NCI-H526 treated with DMSO at 0.1 percent for 48 hours (cell line): Measurements from ENCODE around the gene ETV3L.

Source experiments
- DNase-seq: peaks from one replicate; lab custom pipeline; 2025; lab: John Stamatoyannopoulos, UW

Gene ETV3L

DNA sequence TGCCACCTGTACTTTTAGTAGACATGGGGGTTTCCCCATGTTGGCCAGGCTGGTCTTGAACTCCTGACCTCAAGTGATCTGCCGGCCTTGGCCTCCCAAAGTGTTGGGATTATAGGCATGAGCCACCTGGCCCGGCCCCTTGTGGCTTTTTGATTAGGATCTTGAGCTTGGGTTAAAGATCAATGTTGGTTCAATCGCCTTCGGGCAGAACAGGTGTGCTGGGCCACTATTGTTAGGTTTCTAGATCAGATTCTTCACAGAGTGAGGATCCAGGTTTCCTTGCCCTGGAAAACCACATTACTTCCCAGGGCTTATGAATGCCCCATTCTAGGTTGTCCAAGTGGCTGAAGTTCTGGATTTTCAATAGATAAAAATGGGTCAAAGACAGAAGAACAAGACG lies 32.5 kb upstream of the ETV3L start:
- no peak for DNase-seq

DNA sequence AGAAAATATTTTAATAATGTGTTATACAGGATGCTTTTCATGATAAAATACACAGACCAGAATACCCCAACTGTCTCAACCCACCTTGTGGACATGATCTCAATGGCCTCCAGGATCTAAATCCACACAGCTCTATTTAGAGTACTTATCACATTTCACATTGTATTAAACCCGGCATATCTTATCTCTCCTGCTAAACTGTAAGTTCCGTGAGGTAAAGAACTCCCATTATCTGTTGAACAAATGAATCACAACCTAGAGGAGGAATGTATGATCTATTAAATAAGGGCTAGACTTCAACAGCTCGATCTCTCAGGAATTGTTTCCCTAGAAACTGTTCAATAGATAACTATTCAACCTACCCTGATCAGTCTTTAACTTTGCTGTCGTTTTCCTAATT lies 31.7 kb upstream of the ETV3L start:
- no peak for DNase-seq

DNA sequence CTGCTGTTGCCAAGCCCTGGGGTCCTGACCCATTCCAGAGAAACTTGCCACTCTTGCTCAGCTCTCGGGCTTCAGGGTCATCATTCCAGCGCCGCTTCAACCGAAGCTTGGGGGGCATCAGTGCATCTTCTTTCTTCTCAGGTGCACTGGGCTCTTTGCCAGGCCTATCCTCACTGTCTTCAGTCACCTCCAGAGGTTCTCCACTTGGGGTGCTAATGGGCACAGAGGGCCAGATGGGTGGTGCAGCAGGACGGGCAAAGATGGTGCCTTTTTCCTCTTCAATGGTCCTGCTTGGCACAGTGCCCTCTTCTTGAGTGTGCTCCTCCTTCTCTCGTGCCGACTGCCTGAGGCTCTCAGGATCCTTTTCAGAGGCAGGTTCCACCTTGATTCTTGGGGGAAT lies 25.2 kb upstream of the ETV3L start:
- no peak for DNase-seq

DNA sequence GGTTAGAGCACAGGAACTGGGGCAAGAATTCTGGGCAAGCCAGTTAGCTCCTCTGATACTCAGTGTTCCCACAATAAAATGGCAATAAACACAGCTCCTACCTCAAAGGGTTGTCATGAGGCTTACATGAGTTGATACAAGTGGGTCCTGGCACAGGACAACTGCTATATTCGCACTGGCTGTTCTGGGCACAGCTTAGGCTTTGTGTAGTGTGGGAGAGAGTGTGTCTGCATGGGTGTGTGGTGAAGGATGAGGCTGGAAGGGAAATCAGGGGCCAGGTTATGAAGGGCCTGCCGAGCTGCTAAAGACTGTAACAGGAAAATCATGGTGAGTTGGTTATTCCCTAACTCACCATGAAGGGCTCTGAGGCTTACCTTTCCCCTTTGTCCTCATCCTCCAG lies 19.8 kb upstream of the ETV3L start:
- no peak for DNase-seq

DNA sequence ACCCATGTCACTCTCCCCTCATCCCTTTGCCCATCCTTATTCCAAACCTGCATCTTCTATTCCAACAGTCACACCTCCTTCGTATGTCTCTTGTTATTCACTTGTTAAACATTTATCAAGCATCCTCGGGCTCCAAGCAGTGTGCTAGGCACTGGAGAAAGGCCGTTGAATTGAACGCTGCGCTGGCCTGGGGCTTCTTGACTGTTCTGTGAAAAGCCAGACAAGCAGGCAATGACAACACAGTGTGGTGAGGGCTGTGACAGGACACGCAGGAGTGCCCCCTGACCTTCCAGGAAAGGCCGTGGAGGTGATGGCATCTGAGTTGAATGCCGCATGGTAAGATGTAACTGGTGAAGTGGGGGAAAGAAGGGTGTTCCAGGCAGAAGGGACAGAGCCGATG lies 19.4 kb upstream of the ETV3L start:
- no peak for DNase-seq

DNA sequence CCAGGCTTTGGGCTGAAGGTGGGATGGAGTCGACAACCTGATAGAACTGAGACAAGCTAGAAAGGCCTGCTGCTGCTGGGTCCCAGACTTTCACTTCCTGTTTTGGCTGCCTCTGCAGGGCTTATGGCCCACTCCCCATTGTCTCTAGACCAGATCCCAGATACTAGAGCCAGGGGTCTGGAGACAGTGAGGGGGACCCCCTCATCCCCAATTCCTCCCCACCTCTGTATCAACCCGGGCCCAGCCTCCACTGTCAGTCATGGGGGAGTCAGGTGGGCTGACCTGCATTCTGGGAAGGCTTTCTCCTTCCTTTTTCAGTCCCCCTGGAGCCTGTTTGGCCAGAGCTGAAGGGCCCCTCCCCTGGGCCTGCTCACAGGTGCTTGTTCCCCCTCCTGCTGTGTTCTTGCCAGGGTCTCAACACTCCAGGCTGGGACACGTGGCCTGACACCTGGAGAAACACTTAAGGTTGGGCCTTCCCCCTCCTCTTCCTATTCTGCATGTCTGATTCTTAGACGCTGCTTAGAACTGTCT lies 18.0 kb upstream of the ETV3L start:
- no peak for DNase-seq

DNA sequence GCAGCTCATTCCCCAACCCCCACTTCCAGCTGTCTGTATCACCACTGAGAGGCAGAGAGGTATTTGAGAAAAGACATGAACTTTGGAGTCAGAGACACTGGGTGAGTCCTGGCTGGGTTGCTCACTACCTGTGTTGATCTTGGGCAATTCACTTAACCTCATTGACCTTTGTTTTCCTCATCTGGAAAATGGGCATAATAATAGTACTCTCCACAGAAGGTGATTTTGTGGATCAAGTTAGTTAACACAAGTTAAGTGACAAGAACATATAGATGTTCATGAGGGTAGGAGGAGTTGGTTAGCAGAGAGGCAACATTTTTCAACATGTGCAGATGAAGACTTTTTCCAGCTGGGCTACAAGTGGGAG lies 17.1 kb upstream of the ETV3L start:
- DNase-seq, result no peak

DNA sequence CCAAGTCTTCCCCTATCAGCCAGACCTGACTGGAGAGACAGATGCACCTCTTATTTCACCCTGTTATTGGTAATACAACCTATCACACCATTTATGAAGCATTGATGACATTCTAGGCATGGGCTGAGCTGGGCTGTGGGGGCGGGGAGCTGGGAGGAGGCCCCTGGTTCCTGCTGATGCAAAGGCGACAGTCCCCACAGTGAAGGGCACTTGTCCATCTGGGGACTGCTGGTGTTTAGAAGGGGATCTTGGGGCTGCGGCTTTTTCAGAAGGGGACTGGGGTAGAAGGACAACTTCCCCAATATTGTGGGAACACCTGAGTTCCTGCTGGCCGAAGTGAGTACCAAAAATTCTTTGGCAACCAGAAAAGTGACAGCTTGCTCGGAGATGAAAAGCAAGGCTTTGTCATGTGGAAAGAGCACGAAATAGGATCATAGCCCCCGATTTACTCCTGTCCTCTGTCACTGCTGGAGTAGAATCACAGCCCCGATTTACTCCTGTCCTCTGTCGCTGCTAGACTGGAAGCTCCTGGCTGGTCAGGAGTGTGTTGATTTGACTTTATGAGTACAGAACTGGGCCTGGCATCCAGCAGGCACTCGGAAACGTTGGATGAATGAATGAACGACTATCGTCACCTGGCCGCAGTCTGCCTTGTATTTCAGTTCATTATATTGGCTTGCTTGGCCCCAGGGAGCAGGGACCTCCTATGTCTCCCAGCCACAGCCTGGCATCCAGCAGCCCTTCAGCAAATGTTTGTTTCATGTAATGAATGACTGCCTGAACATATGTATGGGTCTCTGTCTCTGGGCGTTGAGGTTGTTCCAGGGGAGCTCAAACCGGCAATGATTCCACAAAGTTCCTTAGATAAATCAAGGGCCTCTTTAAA lies 16.5 kb upstream of the ETV3L start:
- DNase-seq, result no peak

DNA sequence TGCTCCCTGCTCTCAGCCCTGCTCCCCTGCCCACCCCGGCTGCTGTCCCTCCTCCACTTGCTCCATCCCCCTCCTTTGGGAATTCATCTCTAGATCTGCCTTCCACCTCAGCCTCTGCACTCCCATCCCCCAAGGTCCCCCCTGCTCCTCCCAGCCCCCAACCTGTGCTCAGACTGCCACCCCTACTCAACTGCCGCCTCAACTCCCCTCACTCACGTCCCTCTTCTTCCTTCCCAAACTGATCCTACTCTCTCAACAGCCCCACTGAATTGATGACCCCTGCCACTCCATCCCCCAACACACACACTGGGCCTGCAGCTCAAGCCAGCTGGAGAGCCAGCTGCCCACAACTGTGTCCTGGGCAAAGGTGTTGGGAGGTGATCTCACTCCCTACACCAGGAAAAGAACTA lies 15.8 kb upstream of the ETV3L start:
- no peak for DNase-seq

DNA sequence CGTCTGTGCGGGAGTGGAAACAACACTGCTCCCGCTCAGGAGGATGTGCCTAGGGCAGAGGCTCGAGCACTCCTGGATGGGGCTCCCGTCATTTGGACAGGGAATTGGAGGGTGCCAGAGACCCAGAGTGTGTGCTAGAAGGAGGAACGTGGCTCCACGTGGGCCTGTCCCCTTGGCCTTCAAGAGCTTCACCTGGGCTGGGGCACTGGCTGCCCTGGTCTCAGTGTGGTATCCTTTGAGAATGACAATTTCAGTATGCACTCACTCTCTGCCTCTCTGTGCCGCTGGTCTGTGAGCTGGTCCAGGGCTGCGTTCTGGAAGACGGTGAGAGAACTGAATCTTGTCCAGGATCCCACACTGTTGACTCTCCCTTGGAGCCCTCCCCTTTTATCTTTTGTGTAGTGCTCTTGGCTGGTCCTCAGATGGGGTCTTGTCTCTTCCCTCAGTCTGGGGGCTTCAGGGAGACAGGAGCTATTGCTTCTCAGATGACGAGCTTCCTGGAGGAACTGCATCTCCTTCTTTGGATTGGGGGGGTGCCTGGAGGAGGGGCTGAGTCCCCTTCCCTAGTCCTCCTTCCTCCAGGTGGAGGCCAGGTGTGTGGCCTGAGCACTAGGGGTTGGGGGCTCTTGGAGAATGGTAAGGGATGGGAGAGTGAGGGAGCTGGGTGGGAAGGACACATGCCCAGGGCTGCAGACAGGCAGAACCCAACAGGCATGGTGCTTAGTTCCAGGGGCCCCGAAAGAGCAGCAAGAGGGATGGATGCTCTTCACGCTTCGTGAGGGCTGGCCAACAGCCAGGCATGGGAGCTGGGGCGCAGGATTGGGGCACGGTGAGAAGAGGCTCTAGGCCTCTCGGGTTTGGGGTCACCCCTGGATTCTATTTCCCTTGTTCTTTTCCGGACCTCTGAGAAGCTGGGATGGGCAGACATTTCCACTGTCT lies 14.8 kb upstream of the ETV3L start:
- no peak for DNase-seq

DNA sequence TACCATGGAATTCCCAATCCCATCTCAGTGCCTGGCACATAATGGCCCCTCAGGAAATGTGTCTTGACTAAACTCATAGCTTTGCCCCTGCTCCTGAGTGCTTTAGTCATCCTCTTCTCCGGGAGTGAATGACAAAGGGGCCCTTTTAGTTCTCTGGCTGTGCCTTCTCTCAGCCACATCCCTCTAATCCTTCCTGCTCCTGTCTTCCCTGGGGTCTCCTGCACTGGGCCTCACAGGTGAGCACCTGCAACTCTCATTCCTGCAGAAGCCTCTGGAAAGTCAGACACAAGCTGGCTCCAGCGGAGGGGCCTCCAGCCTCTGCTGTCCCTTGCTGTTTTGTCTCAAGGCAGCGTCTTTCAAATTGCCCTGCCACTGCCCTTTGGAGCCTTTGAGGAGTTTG lies 14.0 kb upstream of the ETV3L start:
- no peak for DNase-seq

DNA sequence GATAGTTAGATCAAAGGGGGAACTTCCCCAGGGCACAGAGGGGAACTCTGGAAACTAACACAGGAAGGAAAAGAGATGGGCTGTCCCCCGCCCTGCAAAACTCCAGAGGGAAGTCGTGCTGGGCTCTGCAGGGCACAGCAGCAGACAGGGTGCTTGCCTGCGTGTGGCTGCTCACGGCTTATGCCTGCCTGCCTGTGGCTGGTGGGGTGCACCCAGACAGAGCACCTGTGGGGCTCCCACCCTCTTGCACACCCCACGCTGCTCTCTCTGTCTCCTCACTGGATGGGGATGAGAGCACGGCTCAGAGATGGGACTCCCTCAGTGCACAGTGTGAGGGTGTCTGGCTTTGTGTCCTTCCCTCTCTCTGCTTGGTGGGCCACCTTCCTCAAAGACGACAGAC lies 13.5 kb upstream of the ETV3L start:
- DNase-seq, result no peak

DNA sequence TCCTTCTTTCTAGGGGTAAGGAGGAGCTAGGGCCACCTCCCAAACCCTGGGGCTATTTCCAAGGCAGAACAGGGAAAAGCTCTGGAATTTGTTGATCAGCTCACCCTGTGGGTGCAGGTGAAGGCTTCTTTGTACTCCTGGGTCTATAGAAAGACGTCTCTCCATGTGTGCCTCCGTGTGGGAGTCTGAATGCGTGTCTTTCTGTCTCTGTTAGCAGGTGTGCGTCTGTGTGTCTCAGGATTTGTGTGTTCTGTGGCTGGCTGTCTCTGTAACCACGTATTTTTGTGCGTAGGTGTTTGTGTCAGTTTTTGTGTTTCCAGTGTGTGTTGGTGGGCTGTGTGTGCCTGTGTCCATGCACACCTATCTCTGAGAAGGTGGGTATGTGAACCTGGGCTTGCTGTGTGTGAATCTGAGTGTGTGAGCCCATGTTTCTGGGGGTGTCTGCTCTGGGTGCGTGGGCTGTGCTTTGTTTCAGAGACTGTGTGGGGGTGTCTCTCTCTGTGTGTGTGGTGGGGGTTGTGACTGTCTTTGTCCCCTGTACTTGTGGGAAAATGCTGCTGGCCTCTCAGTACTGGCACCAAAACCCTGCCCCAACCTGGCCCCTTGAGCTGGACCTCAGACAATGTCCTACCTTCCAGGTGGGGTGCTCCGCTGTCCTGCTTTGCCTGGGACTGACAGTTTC lies 12.7 kb upstream of the ETV3L start:
- DNase-seq, result no peak

DNA sequence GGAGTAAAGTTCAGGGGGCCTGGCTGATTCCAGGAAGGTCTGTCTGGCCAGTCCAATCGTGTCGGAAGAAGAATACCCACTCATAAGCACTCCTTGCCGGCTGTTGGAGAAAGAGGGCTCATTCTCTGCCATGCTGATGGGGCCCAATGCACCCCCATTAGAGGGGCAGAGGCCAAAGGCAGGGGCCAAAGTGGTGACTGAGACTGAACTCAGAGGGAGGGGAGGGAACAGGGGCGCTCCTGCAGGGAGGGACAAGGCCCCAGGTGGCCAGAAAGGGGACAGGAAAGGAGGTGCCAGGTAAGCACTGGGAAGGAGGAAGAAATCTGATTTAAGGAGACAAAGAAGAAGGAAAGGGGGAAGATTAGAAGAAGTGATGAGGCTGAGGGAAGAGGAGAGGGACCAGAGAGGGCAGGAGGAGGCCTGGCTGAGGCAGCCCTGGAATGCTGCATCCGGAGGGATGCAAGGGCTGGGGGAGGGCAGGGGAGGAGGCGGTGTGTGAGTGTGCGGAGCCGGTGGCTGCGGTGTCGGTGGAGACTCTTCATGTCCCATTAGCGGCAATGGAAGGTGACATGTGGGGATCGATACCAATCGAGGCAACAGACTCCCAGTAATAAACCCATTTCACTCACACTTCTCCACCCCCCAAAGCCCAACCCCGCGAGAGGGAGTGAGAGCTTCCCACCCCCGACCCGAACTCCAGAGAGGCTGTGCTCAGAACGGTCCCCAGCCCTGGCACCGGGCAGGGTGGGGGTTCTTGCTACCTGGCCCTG lies 12.0 kb upstream of the ETV3L start:
- no peak for DNase-seq

DNA sequence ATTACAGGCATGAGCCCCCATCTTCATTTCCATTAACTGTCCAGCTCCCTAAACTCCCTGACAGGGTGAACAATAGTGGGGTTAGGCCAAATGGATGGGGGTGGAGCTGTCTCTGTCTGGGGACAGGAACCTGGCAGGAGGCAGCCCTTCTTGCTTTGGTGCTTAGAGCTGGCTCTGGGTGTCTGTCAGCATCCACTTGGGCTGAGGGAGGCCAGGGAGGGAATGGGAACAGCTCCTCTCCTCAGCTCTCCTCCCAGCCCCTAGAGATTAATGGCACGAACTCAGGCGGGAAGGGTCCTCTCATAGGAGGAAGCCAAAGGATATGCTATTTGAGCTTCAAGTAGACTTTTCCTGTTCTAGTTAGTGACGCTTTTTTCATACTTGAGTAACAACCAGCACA lies 11.1 kb upstream of the ETV3L start:
- DNase-seq, result no peak

DNA sequence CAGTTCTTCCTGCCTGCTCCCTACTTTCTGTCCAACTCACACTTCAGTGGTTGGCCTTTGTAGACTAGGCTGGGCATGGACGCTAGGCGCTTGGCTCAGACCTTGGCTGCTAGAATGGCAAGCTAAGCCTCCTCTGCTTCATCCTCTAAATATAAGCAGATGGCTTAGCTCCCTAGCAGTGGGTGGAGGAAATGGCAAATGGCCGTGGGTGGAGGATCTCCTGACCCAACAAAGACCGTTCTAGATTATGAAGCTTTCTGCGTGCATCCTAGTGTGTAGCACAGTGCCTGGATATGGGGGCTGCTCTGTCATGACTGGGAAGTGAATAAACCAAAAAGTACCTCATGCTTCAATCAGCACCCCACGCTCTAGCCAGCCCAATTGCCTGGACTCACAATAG lies 10.4 kb upstream of the ETV3L start:
- DNase-seq, result no peak

DNA sequence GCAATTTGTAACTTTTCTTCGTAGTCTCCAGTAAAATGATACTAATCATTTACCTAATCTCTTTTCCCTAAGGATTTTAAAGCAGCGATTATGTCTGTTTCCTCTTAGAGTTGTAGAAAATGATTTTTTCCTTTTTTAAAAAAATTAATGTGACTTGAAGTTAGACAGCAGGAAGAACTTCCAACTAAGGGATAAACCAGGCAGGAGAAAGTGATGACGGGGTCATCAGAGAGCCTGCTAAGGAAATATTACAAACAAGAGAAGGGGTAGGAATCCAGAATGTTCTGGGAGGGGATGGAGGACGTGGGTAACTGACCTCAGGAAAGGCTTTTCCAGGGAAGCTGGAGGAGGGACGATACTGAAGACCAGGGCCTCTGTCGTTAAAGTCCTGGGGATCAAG lies 8.8 kb upstream of the ETV3L start:
- no peak for DNase-seq

DNA sequence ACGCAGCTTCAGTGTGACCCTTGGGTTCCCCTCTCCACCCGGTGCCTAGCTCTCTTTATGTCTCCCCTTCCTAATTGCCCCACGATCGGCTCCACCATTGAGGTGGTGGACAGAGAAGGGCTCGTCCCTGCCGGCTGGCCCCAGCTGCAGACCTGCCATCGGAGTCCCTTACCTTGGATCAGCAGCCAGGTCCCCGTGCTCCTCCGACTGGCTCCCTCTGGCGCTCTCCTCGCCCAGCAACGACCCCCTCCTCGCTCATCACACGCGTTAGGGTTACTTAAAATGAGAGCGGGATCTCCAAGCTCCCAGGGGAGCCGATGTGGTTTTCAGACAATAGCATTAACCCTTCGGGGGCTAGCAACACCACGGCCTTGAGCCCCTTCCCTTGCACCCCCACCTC lies 8.1 kb upstream of the ETV3L start:
- no peak for DNase-seq

DNA sequence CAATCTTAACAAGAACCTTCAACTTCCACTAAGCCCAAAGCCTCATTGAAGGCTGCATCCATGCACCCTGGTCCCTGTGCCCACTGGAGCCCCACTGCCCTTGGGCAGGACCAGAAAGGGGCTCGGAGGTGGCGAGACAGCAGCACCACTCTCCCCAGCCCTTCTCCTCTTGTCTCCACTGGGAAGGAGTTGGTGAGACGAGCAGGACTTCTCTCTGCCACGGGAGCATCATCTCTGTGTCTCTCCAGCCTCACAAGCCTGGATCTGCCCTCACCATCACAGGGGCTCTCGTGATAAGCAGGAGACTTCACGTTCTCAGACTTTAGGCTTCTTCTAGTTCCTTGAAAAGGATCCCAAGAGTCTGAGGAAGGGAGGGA lies 7.2 kb upstream of the ETV3L start:
- no peak for DNase-seq

DNA sequence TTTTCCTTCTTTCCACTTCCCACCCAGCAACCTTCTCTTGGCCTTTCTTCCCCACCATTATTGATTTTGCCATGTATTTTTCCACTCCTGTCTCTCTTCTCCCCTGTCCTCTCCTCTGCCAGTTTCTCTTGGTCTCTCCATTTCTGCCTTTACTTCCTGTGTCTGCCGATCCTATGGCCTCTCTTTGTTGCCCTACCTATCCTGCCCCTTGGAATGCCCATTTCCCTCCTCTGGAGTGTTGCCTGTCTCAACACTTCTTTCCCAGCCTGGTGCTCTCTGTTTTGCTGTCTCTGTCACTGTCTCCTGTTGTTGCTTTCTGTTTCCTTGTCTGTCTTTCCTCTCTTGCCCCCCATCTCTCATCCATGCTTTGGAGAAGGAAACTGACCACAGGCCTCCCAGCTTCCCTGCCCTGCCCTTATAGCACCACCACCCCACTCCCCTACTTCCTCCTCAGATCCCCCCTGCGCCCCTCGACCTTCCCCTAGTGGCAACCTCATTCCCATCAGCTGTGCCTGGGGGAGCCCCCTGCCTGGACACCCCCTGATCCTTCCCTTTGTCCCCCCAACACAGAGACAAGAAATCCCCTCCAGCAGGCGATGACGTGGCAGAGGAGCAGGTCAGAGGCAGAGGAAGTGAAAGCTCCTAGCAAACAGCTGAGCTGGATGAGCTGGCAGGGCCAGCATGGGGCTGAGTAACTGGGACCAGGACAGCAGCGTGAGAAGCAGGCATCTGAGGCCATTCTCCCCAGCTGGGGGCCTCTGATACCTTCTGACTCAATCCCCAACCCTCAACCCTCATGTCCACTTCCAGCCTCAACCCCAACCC lies 6.6 kb upstream of the ETV3L start:
- DNase-seq, result no peak
